HEK293 (cell line): Measurements from ENCODE around the gene FHL3.
A peak's percentile ranks its signal among the peaks of the same experiment; 100 is the strongest.

Experiments
- CTCF ChIA-PET: fragments of 350-600 bp; formaldehyde crosslinking; extraction: SDS; loops from one replicate; lab custom pipeline; 2021; ENCODE audit warnings: antibody characterized with exemption; lab: Yijun Ruan, JAX
- POLR2A ChIA-PET: fragments of 300-600 bp; formaldehyde crosslinking; extraction: SDS; loops from one replicate; lab custom pipeline; 2020; ENCODE audit warnings: antibody characterized with exemption, inconsistent platforms; lab: Yijun Ruan, JAX
- H3K27ac ChIP-seq: fragments of 200-500 bp; sonication (Bioruptor generic); 2 replicates; pipeline ENCODE4 v1.5.1; 2014; ENCODE audit warnings: low read depth, low read length, control low read depth, inconsistent platforms; ENCODE audit errors: extremely low read depth
- H3K36me3 ChIP-seq, 2 experiments: fragments of 200-500 bp in 1 of 2; sonication (Bioruptor generic) in 1 of 2; 1 replicate in 1 of 2; 2 replicates in 1 of 2; pipeline ENCODE4 v1.5.1; 2014 to 2017; ENCODE audit warnings: inconsistent platforms in 2 of 2, low read length in 2 of 2; ENCODE audit not compliant: control insufficient read depth in 2 of 2, insufficient read depth in 1 of 2
- H3K4me1 ChIP-seq: fragments of 200-500 bp; sonication (Bioruptor generic); 2 replicates; pipeline ENCODE4 v1.5.1; 2014; ENCODE audit warnings: mild to moderate bottlenecking, low read length, inconsistent platforms; ENCODE audit not compliant: control insufficient read depth, insufficient read depth
- H3K4me3 ChIP-seq: 2 replicates; pipeline ENCODE4 v1.5.1; 2011; ENCODE audit warnings: low read depth, mild to moderate bottlenecking, control low read depth, low read length, moderate library complexity
- H3K9me3 ChIP-seq: fragments of 200-500 bp; sonication (Bioruptor generic); 2 replicates; pipeline ENCODE4 v1.5.1; 2014; ENCODE audit warnings: low read depth, low read length, inconsistent platforms; ENCODE audit not compliant: control insufficient read depth, insufficient read depth
- EGR2 ChIP-seq: fragments of 450-650 bp; formaldehyde crosslinking; IDR thresholded peaks from 2 replicates; pipeline ENCODE4 v1.5.1; 2016; ENCODE audit warnings: low read depth, missing biosample characterization, missing genetic modification characterization
- GLIS1 ChIP-seq: fragments of 450-650 bp; formaldehyde crosslinking; IDR thresholded peaks from 2 replicates; pipeline ENCODE4 v1.5.1; 2016; ENCODE audit warnings: missing biosample characterization, missing genetic modification characterization
- GLIS2 ChIP-seq: fragments of 450-650 bp; formaldehyde crosslinking; IDR thresholded peaks from 2 replicates; pipeline ENCODE4 v1.5.1; 2016; ENCODE audit warnings: missing biosample characterization, missing genetic modification characterization
- PRDM10 ChIP-seq: fragments of 450-650 bp; formaldehyde crosslinking; IDR thresholded peaks from 2 replicates; pipeline ENCODE4 v1.5.1; 2016; ENCODE audit warnings: missing biosample characterization, missing genetic modification characterization
- ZBTB8A ChIP-seq: fragments of 450-650 bp; formaldehyde crosslinking; IDR thresholded peaks from 2 replicates; pipeline ENCODE4 v1.5.1; 2016; ENCODE audit warnings: missing biosample characterization, missing genetic modification characterization
- ZFHX2 ChIP-seq: fragments of 450-650 bp; formaldehyde crosslinking; conservative IDR thresholded peaks from 2 replicates; pipeline ENCODE4 v1.5.1; 2016; ENCODE audit warnings: missing biosample characterization, missing genetic modification characterization
- ZIC2 ChIP-seq: fragments of 450-650 bp; formaldehyde crosslinking; IDR thresholded peaks from 2 replicates; pipeline ENCODE4 v1.5.1; 2016; ENCODE audit warnings: missing biosample characterization, missing genetic modification characterization
- ZNF26 ChIP-seq: fragments of 450-650 bp; formaldehyde crosslinking; IDR thresholded peaks from 2 replicates; pipeline ENCODE4 v1.5.1; 2016; ENCODE audit warnings: missing biosample characterization, missing genetic modification characterization
- ZNF335 ChIP-seq: fragments of 450-650 bp; formaldehyde crosslinking; conservative IDR thresholded peaks from 2 replicates; pipeline ENCODE4 v1.5.1; 2016; ENCODE audit warnings: missing biosample characterization, missing genetic modification characterization
- ZNF398 ChIP-seq: fragments of 450-650 bp; formaldehyde crosslinking; IDR thresholded peaks from 2 replicates; pipeline ENCODE4 v1.5.1; 2017; ENCODE audit warnings: missing biosample characterization, missing genetic modification characterization
- ZNF426 ChIP-seq: fragments of 450-650 bp; formaldehyde crosslinking; IDR thresholded peaks from 2 replicates; pipeline ENCODE4 v1.5.1; 2017; ENCODE audit warnings: missing biosample characterization, missing genetic modification characterization, mild to moderate bottlenecking, inconsistent platforms, moderate library complexity
- ZNF610 ChIP-seq: fragments of 450-650 bp; formaldehyde crosslinking; IDR thresholded peaks from 2 replicates; pipeline ENCODE4 v1.5.1; 2016; ENCODE audit warnings: missing biosample characterization, missing genetic modification characterization, borderline replicate concordance
- ZNF76 ChIP-seq: fragments of 450-650 bp; formaldehyde crosslinking; IDR thresholded peaks from 2 replicates; pipeline ENCODE4; 2016; ENCODE audit warnings: low read depth, missing biosample characterization, missing genetic modification characterization, borderline replicate concordance

Gene FHL3

GRCh38 chr1:38051079-38051543, 45.8 kb upstream of the FHL3 start:
- H3K27ac ChIP-seq = no peak overlapping the region
- ChIA-PET CTCF (interaction anchor here (0.5 kb wide), 1 partner anchor 24 kb away, joined by 3 read pairs; no protein-coding TSS in a partner anchor), POLR2A (no interaction called here)
- no peaks in the 10 kb centered on the region for H3K9me3 ChIP-seq
- H3K4me3 ChIP-seq = no peak overlapping the region
- H3K4me1 ChIP-seq = no peaks in the 10 kb centered on the region
- H3K36me3 ChIP-seq = no peaks in the 10 kb centered on the region
- TF ChIP-seq ZNF398 (no peak), EGR2 (0 out of 2 replicates have a peak, but pooled peaks have one; percentile 4)

- ChIA-PET CTCF (interaction anchor here (0.5 kb wide), 1 partner anchor 25 kb away, joined by 3 read pairs; no protein-coding TSS in a partner anchor), POLR2A (interaction anchor here (0.7 kb wide), 1 partner anchor 25 kb away, joined by 3 read pairs; no protein-coding TSS in a partner anchor)
Observed at GRCh38 chr1:38050397-38051078, 45.2 kb upstream of the FHL3 start.

More at GRCh38 chr1:38050397-38051078, 45.2 kb upstream of the FHL3 start:
- Histone ChIP-seq H3K4me3 (no peak overlapping the region), H3K27ac (no peak overlapping the region), H3K36me3 (no peaks in the 10 kb centered on the region), H3K9me3 (no peaks in the 10 kb centered on the region), H3K4me1 (no peaks in the 10 kb centered on the region)
- no peak for TF ChIP-seq ZNF26 (tag by site-specific recombination)
- TF ChIP-seq ZFHX2 = peak; percentile 90
- TF ChIP-seq ZNF426 (tag by site-specific recombination) = no peak
- peak; percentile 31; the same call in 1 of the 2 replicates for TF ChIP-seq ZBTB8A (tag by site-specific recombination)
- peak; percentile 89 for TF ChIP-seq EGR2
- TF ChIP-seq ZNF76 (tag by site-specific recombination) = no peak
- TF ChIP-seq PRDM10 (tag by site-specific recombination) = 0 out of 2 replicates have a peak, but pooled peaks have one; percentile 24
- no peak for TF ChIP-seq ZNF335 (tag by site-specific recombination)
- TF ChIP-seq GLIS2 (tag by site-specific recombination) = peak; percentile 37
- peak; percentile 63 for TF ChIP-seq ZIC2 (tag by site-specific recombination)
- no peak for TF ChIP-seq ZNF610 (tag by site-specific recombination)
- peak; percentile 61 for TF ChIP-seq GLIS1 (tag by site-specific recombination)
